ENCODE measurements around the gene RTN1. TPM values are rescaled to one million over a fixed set of nuclear protein-coding genes. Genes with fewer than 3 reads are reported as not detected.

Gene RTN1
- total RNA-seq, 6 experiments from 2014 or later = 0.37 to 1.9 (median 0.53) TPM

GRCh38 chr14:59565087-59565486 lies 305.5 kb downstream of the RTN1 start:
- 38% methylated on average over 1 of the region's 1 CpG for WGBS (ENCODE audit: insufficient coverage, low coverage, low lambda C conversion rate, missing lambda C conversion rate)
- ATAC-seq = no peak
- H3K4me1 ChIP-seq = no peaks in the 10 kb centered on the region

GRCh38 chr14:59564366-59564765 lies 306.2 kb downstream of the RTN1 start:
- intact Hi-C loops (cut with DNase I) = no loop called here
- Histone ChIP-seq H3K36me3 (no peaks in the 10 kb centered on the region), H3K9me3 (no peaks in the 10 kb centered on the region), H3K27ac (no peak overlapping the region), H3K4me3 (no peak overlapping the region), H3K27me3 (no peaks in the 10 kb centered on the region), H3K4me1 (no peaks in the 10 kb centered on the region)
- 11% methylated on average over 2 of the region's 2 CpGs for WGBS (ENCODE audit: insufficient coverage, low coverage, low lambda C conversion rate, missing lambda C conversion rate)
- TF ChIP-seq CTCF (IDR thresholded peaks at IDR 0.05) = no peak
- no peak for TF ChIP-seq POLR2A (IDR thresholded peaks at IDR 0.05)
- ATAC-seq (no peak), DNase-seq (no peak)

More at GRCh38 chr14:59565087-59565486, 305.5 kb downstream of the RTN1 start:
- TF ChIP-seq POLR2A (IDR thresholded peaks at IDR 0.05) = no peak
- no peak for TF ChIP-seq CTCF (IDR thresholded peaks at IDR 0.05)
- no peaks in the 10 kb centered on the region for H3K27me3 ChIP-seq
- H3K4me3 ChIP-seq = no peak overlapping the region
- no peak overlapping the region for H3K27ac ChIP-seq
- H3K36me3 ChIP-seq = no peaks in the 10 kb centered on the region
- no peak for DNase-seq
- no peaks in the 10 kb centered on the region for H3K9me3 ChIP-seq
- intact Hi-C loops (cut with DNase I) = no loop called here

GRCh38 chr14:59547310-59547709 lies 323.3 kb downstream of the RTN1 start:
- Histone ChIP-seq H3K27ac (no peak overlapping the region), H3K27me3 (no peaks in the 10 kb centered on the region), H3K4me3 (no peak overlapping the region), H3K9me3 (no peaks in the 10 kb centered on the region), H3K4me1 (no peaks in the 10 kb centered on the region), H3K36me3 (no peaks in the 10 kb centered on the region)
- no peak for TF ChIP-seq CTCF (IDR thresholded peaks at IDR 0.05)
- no peak for TF ChIP-seq POLR2A (IDR thresholded peaks at IDR 0.05)
- intact Hi-C loops (cut with DNase I) = no loop called here
- DNase-seq = no peak
- 69% methylated on average over 2 of the region's 2 CpGs for whole genome bisulfite sequencing (ENCODE audit: insufficient coverage, low coverage, low lambda C conversion rate, missing lambda C conversion rate)
- ATAC-seq = no peak

Small RNA genes lying within 50 kb of the gene (microRNA-seq; reads per million reads assigned to microRNA genes)
- gene MIR5586 = 0.87 to 2.6 reads per million in 2 donors

Small RNA genes lying within 50 kb of the gene (small RNA-seq; reads per million reads assigned to genes)
- 0 reads per million in 2 experiments for gene MIR5586

Other genes starting within 250 kb of the RTN1 start
- under 1 TPM in 1 of 6 experiments, not detected in 5; 0.15 TPM for gene LRRC9, start 49.4 kb upstream of the RTN1 start, total RNA-seq
- gene PCNX4, start 221.1 kb upstream of the RTN1 start, total RNA-seq = 10 to 100 TPM; 14.2 to 36.4 (median 17.8) TPM